HG03135 (cell line): ENCODE measurements around the gene COL8A1.
"Not testable (repeated sequence)": the region's sequence is repeated elsewhere in the genome, so short reads cannot be mapped to it uniquely, and the experiment has no call there.

Experiments
- ATAC-seq: cut with Tn5 transposase; IDR thresholded peaks from one replicate; pipeline ENCODE4 v1.9.1; 2021; ENCODE audit warnings: mild to moderate bottlenecking, moderate library complexity; ENCODE audit not compliant: unreplicated experiment

Gene COL8A1

DNA sequence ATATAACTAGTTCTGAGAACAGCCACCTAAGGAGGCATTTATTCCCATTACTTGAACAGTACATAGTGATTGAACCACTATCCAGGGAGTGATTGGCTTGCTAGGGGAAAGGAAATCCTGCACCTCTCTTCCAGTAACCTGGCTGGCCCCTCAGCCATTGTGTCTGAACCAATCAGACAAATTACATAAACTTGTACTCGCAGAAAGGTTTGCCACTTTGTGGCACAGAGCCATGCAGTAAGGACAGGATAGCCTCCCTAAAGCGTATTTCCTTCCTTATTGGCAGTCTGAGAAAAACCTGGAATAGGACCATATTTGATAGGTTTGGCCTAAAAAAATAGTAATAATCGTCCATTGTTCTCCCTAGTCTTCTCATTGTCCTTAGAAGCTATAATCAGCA is 198.3 kb downstream of the COL8A1 start:
- no peak for ATAC-seq

DNA sequence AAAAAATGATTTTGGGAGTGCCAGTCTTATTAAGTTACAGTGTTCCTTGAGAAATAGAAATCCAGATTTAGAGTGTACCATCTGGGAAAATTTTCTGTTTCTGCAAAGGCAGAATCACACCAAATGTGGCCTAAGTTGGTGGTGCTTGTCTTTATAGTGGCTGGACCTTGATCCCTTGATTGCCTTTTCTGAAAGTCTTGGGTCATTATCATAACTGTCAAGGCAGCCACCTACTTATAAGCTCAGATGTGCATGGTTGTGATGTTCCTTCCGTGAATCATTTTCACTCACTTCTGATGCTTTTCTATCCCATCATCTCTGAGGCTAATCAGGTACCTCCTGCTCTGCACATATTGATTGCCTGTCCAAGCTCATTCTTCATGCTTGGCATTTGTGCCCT is 199.3 kb downstream of the COL8A1 start:
- ATAC-seq = no peak

DNA sequence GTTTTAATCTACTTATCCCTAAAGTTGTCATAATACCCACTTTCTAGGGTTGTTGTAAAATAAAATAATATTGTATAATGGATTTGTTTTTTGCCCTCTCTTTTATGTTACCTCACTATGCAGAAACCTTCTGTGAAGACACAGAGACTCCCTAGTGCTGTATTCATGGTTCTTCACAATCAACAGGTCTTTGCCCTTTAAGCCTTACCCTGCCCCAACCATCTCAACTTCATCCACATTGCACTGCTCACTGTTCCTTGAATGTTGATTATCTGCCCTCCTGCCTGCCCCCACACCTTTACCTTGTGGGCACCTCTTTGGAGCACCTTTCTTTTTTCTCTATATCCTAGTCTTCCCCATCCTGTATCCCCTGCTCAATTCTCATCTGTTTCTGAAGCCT is 200.4 kb downstream of the COL8A1 start:
- ATAC-seq = no peak

DNA sequence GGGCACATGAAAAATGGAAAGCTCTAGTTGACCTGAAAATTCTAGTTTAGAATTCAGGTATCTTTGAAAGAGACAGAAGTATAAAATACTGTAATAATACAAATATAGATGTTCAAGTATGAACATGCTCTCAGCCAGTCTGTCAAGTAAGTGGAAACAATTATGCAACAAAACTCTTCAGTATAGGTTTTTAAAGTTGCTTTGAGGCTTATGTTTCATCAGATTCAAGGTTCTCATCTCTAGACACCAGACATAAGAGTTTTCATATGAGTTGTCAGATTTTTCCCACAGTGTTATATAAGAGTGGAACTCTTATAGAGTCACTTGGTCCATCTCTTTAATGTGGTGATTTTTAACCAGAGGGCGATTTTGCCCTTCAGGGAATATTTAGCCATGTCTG is 201.2 kb downstream of the COL8A1 start:
- ATAC-seq = no peak

DNA sequence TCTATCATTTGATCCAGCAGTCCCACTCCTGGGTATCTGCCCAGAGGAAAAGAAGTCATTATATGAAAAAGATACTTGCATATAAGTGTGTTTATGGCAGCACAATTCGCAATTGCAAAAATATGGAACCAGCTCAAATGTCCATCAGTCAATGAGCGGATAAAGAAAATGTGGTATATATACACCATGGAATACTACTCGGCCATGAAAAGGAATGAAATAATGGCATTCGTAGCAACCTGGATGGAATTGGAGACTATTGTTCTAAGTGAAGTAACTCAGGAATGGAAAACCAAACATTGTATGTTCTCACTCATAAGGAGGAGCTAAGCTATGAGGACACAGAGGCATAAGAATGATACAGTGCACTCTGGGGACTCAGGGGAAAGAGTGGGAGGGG is 203.6 kb downstream of the COL8A1 start:
- not testable (repeated sequence) for ATAC-seq

DNA sequence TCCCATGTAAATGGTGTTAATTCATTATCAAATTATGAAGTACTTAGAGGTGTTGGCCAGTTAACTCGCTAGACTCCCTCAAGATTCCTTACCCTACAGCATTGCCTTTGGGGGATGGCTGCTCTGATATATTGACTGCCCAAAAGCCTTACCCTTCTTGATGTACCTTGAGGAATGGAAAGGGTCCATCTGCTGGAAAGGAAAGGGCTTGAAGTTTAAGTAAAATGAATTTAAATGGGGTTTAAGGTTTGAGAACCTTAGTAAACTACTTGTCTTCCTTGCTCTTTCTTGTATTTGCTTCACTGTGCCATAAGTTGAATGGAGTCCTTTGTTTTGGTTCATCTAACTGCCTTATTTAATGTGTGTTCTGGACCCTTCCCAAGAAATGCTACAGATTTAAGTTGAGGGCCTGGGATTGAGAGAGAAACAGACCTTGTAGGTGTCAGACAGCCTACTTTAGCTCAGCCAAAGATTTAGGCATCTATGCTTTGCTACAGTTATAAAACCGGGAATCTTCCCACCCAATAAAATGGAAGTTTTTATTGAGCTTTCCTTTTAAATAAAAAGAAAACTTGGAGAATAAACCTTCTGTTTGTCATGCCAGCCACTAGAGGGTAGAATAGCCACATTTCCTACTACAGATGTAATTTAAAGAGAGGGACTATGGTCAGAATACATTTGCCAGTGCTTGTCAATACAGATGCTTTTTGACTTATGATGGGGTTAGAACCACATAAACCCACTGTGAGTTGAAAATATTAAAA is 204.6 kb downstream of the COL8A1 start:
- ATAC-seq = peak; percentile 54

DNA sequence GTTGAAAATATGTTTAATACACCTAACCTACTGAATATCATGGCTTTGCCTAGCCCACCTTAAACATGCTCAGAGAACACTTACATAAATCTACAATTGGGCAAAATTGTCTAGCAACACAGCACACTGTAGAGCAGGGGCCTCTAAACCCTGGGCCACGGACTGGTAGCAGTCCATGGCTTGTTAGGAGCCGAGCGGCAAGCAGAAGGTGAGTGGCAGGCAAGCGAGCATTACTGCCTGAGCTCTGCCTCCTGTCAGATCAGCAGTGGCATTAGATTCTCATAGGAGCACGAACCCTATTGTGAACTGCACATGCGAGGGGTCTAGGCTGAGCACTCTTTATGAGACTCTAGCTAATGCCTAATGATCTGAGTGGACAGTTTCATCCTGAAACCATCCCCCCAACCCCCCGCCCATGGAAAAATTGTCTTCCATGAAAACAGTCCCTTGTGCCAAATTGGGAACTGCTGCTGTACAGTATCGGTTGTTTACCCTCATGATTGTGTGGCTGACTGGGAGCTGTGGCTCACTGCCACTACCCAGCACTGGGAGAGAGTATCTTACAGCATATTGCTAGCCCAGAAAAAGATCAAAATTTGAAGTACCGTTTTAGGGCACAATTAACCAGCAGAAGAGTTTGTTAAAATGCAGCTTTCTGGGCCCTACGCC is 205.3 kb downstream of the COL8A1 start:
- ATAC-seq = no peak

DNA sequence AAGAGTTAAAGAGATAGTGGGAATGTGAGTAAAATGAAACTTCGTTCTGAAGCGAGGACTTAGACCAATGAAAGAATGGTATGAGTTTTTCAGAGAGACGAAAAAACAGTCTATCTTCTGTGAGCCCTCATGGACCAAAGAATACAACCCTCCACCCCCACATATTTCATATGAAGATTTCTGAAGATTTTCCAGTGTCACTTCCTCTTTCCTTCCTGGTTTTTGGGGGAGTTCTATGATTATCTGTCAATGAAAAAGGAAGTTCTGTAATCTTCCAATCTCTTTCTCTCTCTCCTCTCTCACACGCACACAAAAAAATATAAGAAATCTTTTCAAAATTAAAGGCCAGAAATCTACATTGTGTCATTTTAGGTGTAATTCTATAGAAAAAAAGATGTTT is 206.9 kb downstream of the COL8A1 start:
- ATAC-seq = no peak

DNA sequence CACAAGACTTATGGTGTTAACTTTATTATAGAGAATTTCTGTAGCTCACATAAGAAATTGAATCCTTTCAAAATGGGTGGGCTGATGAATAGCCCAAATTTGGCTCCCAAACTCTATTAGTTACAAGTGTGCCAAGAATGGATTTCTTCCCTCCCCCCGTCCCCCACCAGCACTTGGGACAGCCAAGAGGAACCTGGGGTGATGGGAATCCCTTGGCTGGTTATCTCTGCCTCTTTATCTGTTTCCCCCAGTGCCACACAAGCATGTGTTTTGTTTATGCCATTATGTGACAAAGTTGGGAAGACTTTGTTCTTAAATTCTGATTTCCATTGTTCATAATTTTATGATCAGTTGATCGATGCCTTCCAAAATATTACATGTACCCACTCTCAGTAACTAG is 207.6 kb downstream of the COL8A1 start:
- no peak for ATAC-seq

DNA sequence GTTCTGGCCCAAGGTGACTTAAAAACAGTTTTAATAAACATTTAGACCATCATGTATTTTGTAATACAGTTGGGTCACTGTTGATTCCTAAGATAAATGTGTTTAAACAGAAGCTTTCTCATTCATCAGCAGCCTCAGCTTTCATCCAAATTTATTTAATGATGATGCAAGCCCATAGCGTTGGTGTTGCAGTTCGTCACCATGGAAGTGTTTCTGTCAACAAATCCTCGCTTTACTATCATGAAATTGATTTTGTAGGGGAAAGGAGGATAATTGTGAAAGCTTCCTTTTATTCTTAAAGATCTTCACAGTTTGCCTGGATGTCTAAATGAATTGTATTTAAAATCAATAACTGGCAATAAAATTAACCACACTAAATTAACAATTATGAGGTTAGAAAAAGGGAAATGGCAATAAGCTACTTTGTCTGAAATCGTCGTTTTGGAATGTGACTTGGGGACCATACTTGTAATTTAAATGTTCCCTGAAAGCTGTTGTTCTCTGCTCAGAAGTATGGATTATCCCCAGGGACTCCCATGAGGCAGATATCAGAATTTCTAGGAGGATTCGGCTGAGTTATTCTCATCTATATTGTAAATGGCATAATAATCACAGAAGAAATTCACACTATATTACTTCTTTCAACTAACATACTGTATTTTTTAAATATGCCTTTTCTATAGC is 208.2 kb downstream of the COL8A1 start:
- no peak for ATAC-seq

DNA sequence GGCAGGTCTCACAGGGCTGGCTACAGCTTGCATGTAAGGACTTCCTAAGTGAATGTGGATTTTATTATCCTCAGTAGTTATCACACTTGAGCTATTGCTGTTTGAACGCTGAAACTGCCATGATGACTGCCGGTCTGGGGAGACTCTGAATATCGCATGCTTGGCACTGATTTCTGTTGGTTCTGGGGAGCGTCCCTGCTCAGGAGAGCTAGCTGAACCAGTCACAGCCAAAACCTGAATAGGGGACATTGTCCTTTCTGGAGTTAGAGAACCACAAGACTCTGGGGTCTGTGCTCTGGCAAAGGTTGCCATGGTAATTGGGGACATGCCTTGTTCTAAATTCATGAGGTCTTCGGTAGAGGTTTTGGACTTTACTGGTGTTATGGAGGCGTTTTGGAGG is 210.0 kb downstream of the COL8A1 start:
- no peak for ATAC-seq
